NB4 (cell line): ENCODE results near the gene PDGFC.

Experiments
- CTCF ChIP-seq: IDR thresholded peaks from one replicate; pipeline ENCODE4 v1.5.1; 2012; ENCODE audit warnings: low read depth, low read length
- MAX ChIP-seq: IDR thresholded peaks from 2 replicates; pipeline ENCODE4 v1.6.1; 2011; ENCODE audit warnings: low read depth, low read length
- MYC ChIP-seq: IDR thresholded peaks from 2 replicates; pipeline ENCODE4 v1.6.1; 2011; ENCODE audit warnings: low read depth, low read length
- POLR2A ChIP-seq: IDR thresholded peaks from 2 replicates; pipeline ENCODE4 v1.6.1; 2011; ENCODE audit warnings: mild to moderate bottlenecking; ENCODE audit not compliant: insufficient read length; ENCODE audit errors: extremely low read depth

GRCh38 chr4:156774422-156774821 lies 197.2 kb downstream of the PDGFC start:
- TF ChIP-seq MAX, result no peak
- TF ChIP-seq CTCF, result no peak
- no peak for TF ChIP-seq POLR2A
- TF ChIP-seq MYC, result no peak
